ENCODE results near the gene LRP1B.

Gene LRP1B

DNA sequence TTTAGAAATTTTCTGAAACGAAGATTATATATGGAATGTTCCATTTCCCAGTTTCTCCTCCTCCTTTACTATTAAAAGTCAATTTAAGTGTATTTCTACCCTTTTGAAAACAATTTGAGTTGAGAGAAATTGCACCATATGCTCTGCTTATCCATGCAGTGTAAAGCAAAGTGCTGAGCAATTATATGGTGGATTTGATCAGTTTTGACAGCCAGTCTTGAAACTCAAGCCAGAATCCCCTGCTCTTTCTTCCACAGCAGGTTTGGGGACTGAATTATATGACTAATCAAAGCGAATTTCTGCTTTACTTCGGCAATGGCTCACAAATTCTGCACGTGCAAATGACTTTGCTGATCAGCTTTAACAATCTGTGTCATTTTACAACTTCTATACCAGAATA lies 1183.6 kb downstream of the LRP1B start:
- no peaks in the 10 kb centered on the region for H3K4me1 ChIP-seq (ENCODE audit: insufficient read depth, insufficient read length)
- H3K36me3 ChIP-seq (ENCODE audit: insufficient read depth, insufficient read length, low read length) = no peaks in the 10 kb centered on the region
- H3K9ac ChIP-seq (ENCODE audit: insufficient read length, low read depth) = no peak overlapping the region
- DNase-seq (ENCODE audit: low read depth, low spot score) = no peak
- H3K27me3 ChIP-seq (ENCODE audit: insufficient read depth, insufficient read length) = no peaks in the 10 kb centered on the region
- no peaks in the 10 kb centered on the region for H3K9me3 ChIP-seq (ENCODE audit: insufficient read depth, low read length)
- no peak for TF ChIP-seq SUZ12 (IDR thresholded peaks at IDR 0.05; ENCODE audit: extremely low read depth, insufficient read depth, insufficient read length)
- no peak for TF ChIP-seq ZNF274 (IDR thresholded peaks at IDR 0.05; ENCODE audit: low read depth, low read length)
- TF ChIP-seq YY1 (IDR thresholded peaks at IDR 0.05; ENCODE audit: insufficient read depth, insufficient read length) = no peak
- no peak overlapping the region for H3K4me3 ChIP-seq (ENCODE audit: insufficient read length, low read depth)

DNA sequence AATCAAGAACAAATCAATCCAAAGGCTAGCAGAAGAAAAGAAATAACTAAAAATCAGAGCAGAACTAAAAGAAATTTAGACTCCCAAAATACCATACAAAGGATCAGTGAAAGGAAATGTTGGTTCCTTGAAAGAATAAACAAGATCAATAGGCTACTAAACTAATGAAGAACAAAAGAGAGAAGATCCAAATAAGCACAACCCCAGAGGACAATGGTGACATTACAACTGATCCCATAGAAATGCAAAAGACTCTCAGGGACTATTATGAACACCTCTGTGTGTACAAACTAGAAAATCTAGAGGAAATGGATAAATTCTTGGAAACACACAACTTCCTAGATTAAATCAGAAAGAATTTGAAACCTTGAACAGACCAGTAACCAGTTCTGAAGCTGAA lies 1186.9 kb downstream of the LRP1B start:
- DNase-seq (ENCODE audit: low read depth, low spot score) = no peak
- no peaks in the 10 kb centered on the region for H3K27me3 ChIP-seq (ENCODE audit: insufficient read depth, insufficient read length)
- no peak overlapping the region for H3K9ac ChIP-seq (ENCODE audit: insufficient read length, low read depth)
- H3K9me3 ChIP-seq (ENCODE audit: insufficient read depth, low read length) = no peaks in the 10 kb centered on the region
- no peaks in the 10 kb centered on the region for H3K4me1 ChIP-seq (ENCODE audit: insufficient read depth, insufficient read length)
- TF ChIP-seq YY1 (IDR thresholded peaks at IDR 0.05; ENCODE audit: insufficient read depth, insufficient read length) (no peak), ZNF274 (IDR thresholded peaks at IDR 0.05; ENCODE audit: low read depth, low read length) (no peak), SUZ12 (IDR thresholded peaks at IDR 0.05; ENCODE audit: extremely low read depth, insufficient read depth, insufficient read length) (no peak)
- no peak overlapping the region for H3K4me3 ChIP-seq (ENCODE audit: insufficient read length, low read depth)
- H3K36me3 ChIP-seq (ENCODE audit: insufficient read depth, insufficient read length, low read length) = no peaks in the 10 kb centered on the region

DNA sequence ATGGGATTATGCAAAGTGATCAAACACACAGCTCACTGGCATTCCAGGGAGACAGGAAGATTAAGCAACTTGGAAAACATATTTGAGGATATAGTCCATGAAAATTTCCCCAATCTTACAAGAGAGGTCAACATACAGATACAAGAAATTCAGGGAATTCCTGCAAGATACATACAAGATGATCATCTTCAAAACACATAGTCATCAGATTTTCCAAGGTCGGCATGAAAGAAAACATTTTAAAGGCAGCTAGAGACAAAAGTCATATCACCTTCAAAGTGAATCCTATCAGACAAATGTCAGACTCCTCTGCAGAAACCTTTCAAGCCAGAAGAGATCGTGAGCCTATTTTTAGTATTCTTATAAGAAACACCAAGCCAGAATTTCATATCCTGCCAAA lies 1188.5 kb downstream of the LRP1B start:
- DNase-seq (ENCODE audit: low read depth, low spot score) = no peak
- Histone ChIP-seq H3K4me3 (ENCODE audit: insufficient read length, low read depth) (no peak overlapping the region), H3K4me1 (ENCODE audit: insufficient read depth, insufficient read length) (no peaks in the 10 kb centered on the region), H3K27me3 (ENCODE audit: insufficient read depth, insufficient read length) (no peaks in the 10 kb centered on the region), H3K9ac (ENCODE audit: insufficient read length, low read depth) (no peak overlapping the region), H3K9me3 (ENCODE audit: insufficient read depth, low read length) (no peaks in the 10 kb centered on the region), H3K36me3 (ENCODE audit: insufficient read depth, insufficient read length, low read length) (no peaks in the 10 kb centered on the region)
- TF ChIP-seq SUZ12 (IDR thresholded peaks at IDR 0.05; ENCODE audit: extremely low read depth, insufficient read depth, insufficient read length) (no peak), YY1 (IDR thresholded peaks at IDR 0.05; ENCODE audit: insufficient read depth, insufficient read length) (no peak), ZNF274 (IDR thresholded peaks at IDR 0.05; ENCODE audit: low read depth, low read length) (no peak)

DNA sequence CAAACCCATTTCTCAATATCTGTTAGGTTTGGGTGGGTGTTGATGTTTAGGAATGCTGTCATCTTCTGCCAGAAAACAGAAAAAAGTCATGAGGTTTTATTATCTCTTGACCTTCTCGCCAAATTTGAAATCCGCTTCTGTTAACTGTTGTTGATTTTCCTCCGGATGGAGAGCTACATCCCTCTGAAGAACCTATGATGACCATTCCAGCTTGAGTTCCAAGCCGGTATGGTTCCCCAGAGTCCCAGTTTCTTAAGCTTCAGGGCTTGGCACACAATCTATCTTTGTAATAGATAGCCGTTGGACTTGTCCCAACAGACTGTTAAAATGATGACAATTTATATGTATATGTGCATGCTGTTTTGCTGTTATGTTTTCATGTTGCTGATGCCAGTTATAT lies 1201.0 kb downstream of the LRP1B start:
- Histone ChIP-seq H3K9ac (ENCODE audit: insufficient read length, low read depth) (no peak overlapping the region), H3K4me3 (ENCODE audit: insufficient read length, low read depth) (no peak overlapping the region), H3K9me3 (ENCODE audit: insufficient read depth, low read length) (no peaks in the 10 kb centered on the region), H3K27me3 (ENCODE audit: insufficient read depth, insufficient read length) (no peaks in the 10 kb centered on the region), H3K4me1 (ENCODE audit: insufficient read depth, insufficient read length) (no peaks in the 10 kb centered on the region), H3K36me3 (ENCODE audit: insufficient read depth, insufficient read length, low read length) (no peaks in the 10 kb centered on the region)
- TF ChIP-seq ZNF274 (IDR thresholded peaks at IDR 0.05; ENCODE audit: low read depth, low read length) (no peak), YY1 (IDR thresholded peaks at IDR 0.05; ENCODE audit: insufficient read depth, insufficient read length) (no peak)
- DNase-seq (ENCODE audit: low read depth, low spot score) = no peak

DNA sequence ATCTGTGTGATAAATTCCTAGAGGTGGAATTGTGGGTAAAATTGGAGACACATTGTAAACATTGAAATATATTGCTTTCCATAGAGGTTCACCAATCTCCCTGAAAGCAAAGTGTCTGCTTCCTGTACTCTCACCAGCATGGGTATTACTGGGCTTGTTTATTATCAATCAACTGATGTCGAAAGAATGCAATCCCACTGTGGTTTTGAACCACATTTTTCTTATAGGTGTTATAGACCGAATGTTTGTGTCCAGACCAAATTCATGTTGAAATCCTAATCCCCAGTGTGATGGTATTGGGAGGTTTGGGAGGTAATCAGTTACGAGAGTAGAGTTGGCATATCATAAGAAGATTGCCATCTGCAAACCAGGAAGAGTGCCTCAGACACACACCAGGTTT lies 1212.4 kb downstream of the LRP1B start:
- H3K4me3 ChIP-seq (ENCODE audit: insufficient read length, low read depth) = no peak overlapping the region
- no peaks in the 10 kb centered on the region for H3K36me3 ChIP-seq (ENCODE audit: insufficient read depth, insufficient read length, low read length)
- no peak overlapping the region for H3K9ac ChIP-seq (ENCODE audit: insufficient read length, low read depth)
- DNase-seq (ENCODE audit: low read depth, low spot score) = no peak
- H3K27me3 ChIP-seq (ENCODE audit: insufficient read depth, insufficient read length) = no peaks in the 10 kb centered on the region
- TF ChIP-seq ZNF274 (IDR thresholded peaks at IDR 0.05; ENCODE audit: low read depth, low read length) (no peak), SUZ12 (IDR thresholded peaks at IDR 0.05; ENCODE audit: extremely low read depth, insufficient read depth, insufficient read length) (no peak), YY1 (IDR thresholded peaks at IDR 0.05; ENCODE audit: insufficient read depth, insufficient read length) (no peak)
- no peaks in the 10 kb centered on the region for H3K4me1 ChIP-seq (ENCODE audit: insufficient read depth, insufficient read length)
- H3K9me3 ChIP-seq (ENCODE audit: insufficient read depth, low read length) = no peaks in the 10 kb centered on the region

DNA sequence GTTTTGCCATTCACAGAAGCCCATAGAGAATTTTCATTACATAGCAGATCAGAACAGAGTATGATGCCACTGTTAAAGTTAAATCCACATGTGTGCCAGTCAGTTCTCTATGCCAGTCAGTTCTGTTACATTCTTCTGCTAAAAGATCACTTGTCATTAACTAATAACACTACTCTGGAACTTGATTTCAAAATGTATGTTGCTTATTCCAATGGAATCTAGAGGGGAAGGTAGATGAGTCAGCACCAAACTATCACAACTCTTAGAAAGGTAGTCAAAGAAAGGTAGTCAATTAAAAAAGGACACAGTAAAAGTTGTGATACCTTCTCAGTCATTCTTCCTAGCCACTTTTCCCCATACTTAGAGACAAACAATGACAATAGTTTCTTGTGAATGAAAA lies 1214.4 kb downstream of the LRP1B start:
- Histone ChIP-seq H3K4me1 (ENCODE audit: insufficient read depth, insufficient read length) (no peaks in the 10 kb centered on the region), H3K4me3 (ENCODE audit: insufficient read length, low read depth) (no peak overlapping the region)

DNA sequence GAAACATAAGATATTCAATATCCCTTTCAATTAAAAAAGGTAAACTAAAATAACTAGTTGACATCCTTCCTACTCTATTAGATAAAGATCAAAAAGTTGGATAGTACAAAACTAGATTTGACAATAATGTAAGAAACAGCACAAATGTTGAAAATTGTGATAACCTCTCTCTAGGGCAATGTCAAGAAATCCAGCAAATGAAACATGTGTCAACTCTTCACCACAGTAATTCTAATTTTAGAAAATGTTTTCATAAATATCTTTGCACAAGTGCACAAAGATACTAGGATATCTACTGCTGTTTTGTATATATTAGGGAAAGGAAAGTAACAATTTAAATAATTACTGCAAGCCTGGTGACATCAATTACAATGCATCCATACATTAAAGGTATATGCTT lies 1220.1 kb downstream of the LRP1B start:
- no peak for DNase-seq (ENCODE audit: low read depth, low spot score)
- Histone ChIP-seq H3K27me3 (ENCODE audit: insufficient read depth, insufficient read length) (peaks cover 11% of the 10 kb centered on the region), H3K36me3 (ENCODE audit: insufficient read depth, insufficient read length, low read length) (no peaks in the 10 kb centered on the region), H3K9ac (ENCODE audit: insufficient read length, low read depth) (no peak overlapping the region), H3K4me3 (ENCODE audit: insufficient read length, low read depth) (no peak overlapping the region), H3K4me1 (ENCODE audit: insufficient read depth, insufficient read length) (no peaks in the 10 kb centered on the region), H3K9me3 (ENCODE audit: insufficient read depth, low read length) (no peaks in the 10 kb centered on the region)
- TF ChIP-seq SUZ12 (IDR thresholded peaks at IDR 0.05; ENCODE audit: extremely low read depth, insufficient read depth, insufficient read length) = no peak
- TF ChIP-seq ZNF274 (IDR thresholded peaks at IDR 0.05; ENCODE audit: low read depth, low read length) = no peak
- TF ChIP-seq YY1 (IDR thresholded peaks at IDR 0.05; ENCODE audit: insufficient read depth, insufficient read length) = no peak

More for the DNA sequence above, 1214.4 kb downstream of the LRP1B start:
- Histone ChIP-seq H3K9ac (ENCODE audit: insufficient read length, low read depth) (no peak overlapping the region), H3K9me3 (ENCODE audit: insufficient read depth, low read length) (no peaks in the 10 kb centered on the region), H3K36me3 (ENCODE audit: insufficient read depth, insufficient read length, low read length) (no peaks in the 10 kb centered on the region), H3K27me3 (ENCODE audit: insufficient read depth, insufficient read length) (no peaks in the 10 kb centered on the region)
- DNase-seq (ENCODE audit: low read depth, low spot score) = no peak
- TF ChIP-seq ZNF274 (IDR thresholded peaks at IDR 0.05; ENCODE audit: low read depth, low read length) = no peak

Measured in NT2/D1 (cell line).